Heart left ventricle (tissue), 13 donors: Measurements from ENCODE around the gene CNTNAP4.

Experiments
- POLR2A ChIP-seq, 2 donors: fragments of 450-650 bp; IDR thresholded peaks; one replicate each; pipeline ENCODE4 v1.6.1; 2017; ENCODE audit warnings: antibody characterized with exemption in 2 of 2, mild to moderate bottlenecking in 2 of 2, moderate library complexity in 2 of 2
- TF ChIP-seq, protein P1 (sequence below), 12 donors: fragments of 200-600 bp; sonication (generic) in 4 of 12; IDR thresholded peaks; one replicate each; pipeline versions ENCODE4 v1.5.0 to v1.8.0; 2018 to 2022; ENCODE audit warnings: antibody characterized with exemption in 12 of 12, mild to moderate bottlenecking in 5 of 12
- donor health status: ischemic (EF 13 %, LVEDD 7.1; RV severe dilation, severe dysfunction).
- donor health status: DM: no; HTN: yes; CAD: no.
- donor health status: DM: no; HTN: no; CAD: no.
- donor health status: ischemic (EF 25% LVEDD 6.9; RV normal size, moderate dysfunction).
- donor health status: ischemic (EF 25% LVEDD 5.7; RV mildly dilated, moderate dysfunction).
- donor health status: ischemic (EF 35%, LVEDD 5.7; RV mildly dilated, moderate dysfunction).
- donor health status: nonischemic (EF 11% LVEDD 7.7; RV severe dilation, severe dysfunction).
- donor health status: DM: yes; HTN: yes; CAD: no.
- donor health status: PGD.
- donor health status: ischemic (EF 29% LVEDD 5.4; RV normal size, mild dysfunction).
- donor health status: nonischemic (EF 23%, LVEDD 6.1; RV moderate dilation, normal function).

- TF ChIP-seq, protein P1, sequence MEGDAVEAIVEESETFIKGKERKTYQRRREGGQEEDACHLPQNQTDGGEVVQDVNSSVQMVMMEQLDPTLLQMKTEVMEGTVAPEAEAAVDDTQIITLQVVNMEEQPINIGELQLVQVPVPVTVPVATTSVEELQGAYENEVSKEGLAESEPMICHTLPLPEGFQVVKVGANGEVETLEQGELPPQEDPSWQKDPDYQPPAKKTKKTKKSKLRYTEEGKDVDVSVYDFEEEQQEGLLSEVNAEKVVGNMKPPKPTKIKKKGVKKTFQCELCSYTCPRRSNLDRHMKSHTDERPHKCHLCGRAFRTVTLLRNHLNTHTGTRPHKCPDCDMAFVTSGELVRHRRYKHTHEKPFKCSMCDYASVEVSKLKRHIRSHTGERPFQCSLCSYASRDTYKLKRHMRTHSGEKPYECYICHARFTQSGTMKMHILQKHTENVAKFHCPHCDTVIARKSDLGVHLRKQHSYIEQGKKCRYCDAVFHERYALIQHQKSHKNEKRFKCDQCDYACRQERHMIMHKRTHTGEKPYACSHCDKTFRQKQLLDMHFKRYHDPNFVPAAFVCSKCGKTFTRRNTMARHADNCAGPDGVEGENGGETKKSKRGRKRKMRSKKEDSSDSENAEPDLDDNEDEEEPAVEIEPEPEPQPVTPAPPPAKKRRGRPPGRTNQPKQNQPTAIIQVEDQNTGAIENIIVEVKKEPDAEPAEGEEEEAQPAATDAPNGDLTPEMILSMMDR (IDR thresholded peaks at IDR 0.05): no peak
- no peak for TF ChIP-seq POLR2A (IDR thresholded peaks at IDR 0.05)
Observed at GRCh38 chr16:76360404-76360803, 83.2 kb downstream of the CNTNAP4 start.
